Right lobe of liver (tissue), 6 donors: Measurements from ENCODE around the gene VSTM2B. TPM values are rescaled to one million over a fixed set of nuclear protein-coding genes. Genes with fewer than 3 reads are reported as not detected.

Source experiments
- ATAC-seq, 4 donors: fragments of 200-7000 bp; cut with Tn5 transposase; one replicate each; pipeline ENCODE4 v1.9.1; 2020; ENCODE audit warnings: mild to moderate bottlenecking in 4 of 4, moderate library complexity in 4 of 4
- DNase-seq, 3 donors: peaks; one replicate each; pipeline ENCODE4 v3.0.0-alpha.2; 2020
- H3K27ac ChIP-seq, 3 donors: fragments of 200-600 bp; one replicate each; pipeline ENCODE4 v1.8.0; 2022
- H3K27me3 ChIP-seq, 2 donors: fragments of 200-600 bp; one replicate each; pipeline ENCODE4 v1.8.0; 2022
- H3K36me3 ChIP-seq, 4 donors: fragments of 200-600 bp; sonication (generic) in 1 of 4; one replicate each; pipeline versions ENCODE4 v1.5.1 to v1.8.0; 2017 to 2022; ENCODE audit warnings: control low read depth in 1 of 4
- H3K4me1 ChIP-seq, 4 donors: fragments of 200-600 bp; sonication (generic) in 1 of 4; one replicate each; pipeline versions ENCODE4 v1.5.1 to v1.8.0; 2017 to 2022; ENCODE audit warnings: control low read depth in 1 of 4
- H3K4me3 ChIP-seq, 3 donors: fragments of 200-600 bp; one replicate each; pipeline ENCODE4 v1.8.0; 2022
- H3K9me3 ChIP-seq, 4 donors: fragments of 200-600 bp; sonication (generic) in 1 of 4; one replicate each; pipeline versions ENCODE4 v1.5.1 to v1.8.0; 2017 to 2022; ENCODE audit warnings: control low read depth in 1 of 4
- POLR2A ChIP-seq: fragments of 450-650 bp; IDR thresholded peaks from one replicate; pipeline ENCODE4 v1.6.1; 2017; ENCODE audit warnings: antibody characterized with exemption, mild to moderate bottlenecking
- WGBS: methylation state at CpG from one replicate; pipeline ENCODE4 v1.1.6; 2018; ENCODE audit warnings: low coverage, low lambda C conversion rate; ENCODE audit not compliant: insufficient coverage; ENCODE audit errors: missing lambda C conversion rate; 5-methylcytosine and 5-hydroxymethylcytosine counted together
- intact Hi-C, 2 donors: fragments of 100-400 bp; cut with DNase I; formaldehyde crosslinking; loops; one replicate each; pipeline versions ENCODE4 v1.11.2 to v1.14.1; 2022
- total RNA-seq, 6 experiments: library from RNA; depleted of rRNA in 2 of 6; stranded (reverse); fragments of >200 nt in 2 of 6; fragmentation: NEBNext Ultra II Directional in 3 of 6; extraction: Animal tissue kit (Norgen Biotek cat#: 25700) in 3 of 6; gene quantifications; one replicate each; pipeline versions ENCODE4 v1.1.0 to v1.2.4, GENCODE V29; 2016 to 2023
- TF ChIP-seq, protein P1 (sequence below), 4 donors: fragments of 200-600 bp in 3 of 4; fragments of 450-650 bp in 1 of 4; IDR thresholded peaks; one replicate each; pipeline versions ENCODE4 v1.5.1 to v1.8.0; 2016 to 2022; ENCODE audit warnings: antibody characterized with exemption in 4 of 4, mild to moderate bottlenecking in 2 of 4
- donor health status: DM: no; HTN: yes; CAD: no.
- donor health status: DM: no; HTN: no; CAD: no.
- donor health status: DM: no; HTN: no; CAD: no.
- donor health status: DM: no; HTN: yes; CAD: no.
- donor health status: DM: no; HTN: yes; CAD: no.

Gene VSTM2B
- total RNA-seq, 6 experiments from 2014 or later = not detected

DNA sequence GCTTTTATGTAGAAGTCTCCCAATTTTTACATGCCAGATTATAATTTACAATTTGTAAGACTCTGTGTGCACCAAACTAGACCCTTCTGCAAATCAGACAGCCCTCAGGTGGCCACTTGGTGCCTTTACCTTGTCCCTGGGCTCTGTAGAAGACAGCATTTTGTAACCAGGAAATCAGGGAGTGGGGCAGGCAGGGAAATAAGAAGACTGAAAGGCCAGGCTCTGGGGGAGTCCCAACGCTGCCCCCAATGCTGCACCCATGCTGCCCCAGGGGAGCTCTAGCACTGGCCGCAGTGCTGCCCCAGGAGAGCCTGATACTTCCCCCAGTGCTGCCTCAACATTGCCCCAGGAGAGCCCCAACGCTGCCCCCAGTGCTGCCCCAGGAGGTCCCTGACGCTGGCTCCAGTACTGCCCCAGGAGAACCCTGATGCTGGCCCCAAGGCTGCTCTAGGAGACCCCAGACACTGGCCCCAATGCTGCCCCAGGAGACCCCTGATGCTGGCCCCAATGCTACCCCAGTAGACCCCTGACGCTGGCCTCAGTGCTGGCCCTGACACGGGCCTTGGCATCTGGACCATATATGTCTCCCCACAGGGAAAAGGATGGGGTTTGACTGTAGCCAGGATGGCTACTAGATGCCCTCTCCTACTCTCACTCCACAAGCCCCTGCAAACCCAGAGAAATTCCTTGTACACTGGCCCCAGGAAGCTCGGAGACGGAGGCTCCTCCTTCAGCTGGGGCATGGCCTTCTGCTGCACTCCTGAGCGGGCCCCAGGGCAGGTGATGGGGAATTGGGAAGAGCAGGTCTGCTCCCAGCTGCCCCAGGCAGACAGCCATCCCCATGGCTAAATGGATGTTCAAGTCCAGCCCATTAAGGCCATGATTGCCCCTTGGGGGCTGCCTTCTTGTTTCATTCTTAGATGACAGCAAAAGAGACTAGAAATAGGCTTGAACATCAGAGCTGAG, 23.6 kb downstream of the VSTM2B start:
- ATAC-seq (no peak), DNase-seq (peak in 1 of 3 donors; percentile 27)
- Histone ChIP-seq H3K27me3 (no peaks in the 10 kb centered on the region), H3K4me1 (no peaks in the 10 kb centered on the region), H3K27ac (no peak overlapping the region), H3K36me3 (no peaks in the 10 kb centered on the region), H3K9me3 (no peaks in the 10 kb centered on the region), H3K4me3 (no peak overlapping the region)
- intact Hi-C loops = no loop called here
- TF ChIP-seq POLR2A = no peak
- TF ChIP-seq, protein P1, sequence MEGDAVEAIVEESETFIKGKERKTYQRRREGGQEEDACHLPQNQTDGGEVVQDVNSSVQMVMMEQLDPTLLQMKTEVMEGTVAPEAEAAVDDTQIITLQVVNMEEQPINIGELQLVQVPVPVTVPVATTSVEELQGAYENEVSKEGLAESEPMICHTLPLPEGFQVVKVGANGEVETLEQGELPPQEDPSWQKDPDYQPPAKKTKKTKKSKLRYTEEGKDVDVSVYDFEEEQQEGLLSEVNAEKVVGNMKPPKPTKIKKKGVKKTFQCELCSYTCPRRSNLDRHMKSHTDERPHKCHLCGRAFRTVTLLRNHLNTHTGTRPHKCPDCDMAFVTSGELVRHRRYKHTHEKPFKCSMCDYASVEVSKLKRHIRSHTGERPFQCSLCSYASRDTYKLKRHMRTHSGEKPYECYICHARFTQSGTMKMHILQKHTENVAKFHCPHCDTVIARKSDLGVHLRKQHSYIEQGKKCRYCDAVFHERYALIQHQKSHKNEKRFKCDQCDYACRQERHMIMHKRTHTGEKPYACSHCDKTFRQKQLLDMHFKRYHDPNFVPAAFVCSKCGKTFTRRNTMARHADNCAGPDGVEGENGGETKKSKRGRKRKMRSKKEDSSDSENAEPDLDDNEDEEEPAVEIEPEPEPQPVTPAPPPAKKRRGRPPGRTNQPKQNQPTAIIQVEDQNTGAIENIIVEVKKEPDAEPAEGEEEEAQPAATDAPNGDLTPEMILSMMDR (IDR thresholded peaks at IDR 0.05) = no peak
- no CpG with 5 or more reads among the region's 9 CpGs for WGBS

DNA sequence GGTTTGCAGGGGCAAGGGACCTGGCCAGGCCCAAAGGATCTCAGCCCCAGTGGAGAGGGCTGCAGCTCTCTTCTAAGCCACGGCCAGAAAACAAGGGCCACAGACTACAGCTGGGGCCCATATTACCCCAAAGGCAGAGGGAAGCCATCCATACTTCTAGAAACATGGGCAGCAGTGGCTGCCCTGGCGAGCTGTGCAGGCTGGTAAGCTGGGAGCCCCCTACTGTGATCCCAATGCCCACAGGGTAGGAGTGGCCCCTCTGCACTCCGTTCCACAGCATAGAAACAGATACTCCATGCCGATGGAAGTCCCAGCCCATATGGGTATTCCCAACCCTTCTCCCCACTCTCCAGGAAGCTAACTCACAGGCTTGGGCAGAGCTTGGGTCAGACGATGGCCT, 25.1 kb downstream of the VSTM2B start:
- no peak overlapping the region for H3K27ac ChIP-seq
- WGBS = 55% methylated on average over 2 of the region's 5 CpGs
- TF ChIP-seq, protein P1 (IDR thresholded peaks at IDR 0.05) = no peak
- TF ChIP-seq POLR2A = no peak
- no peaks in the 10 kb centered on the region for H3K4me1 ChIP-seq
- ATAC-seq = no peak
- H3K9me3 ChIP-seq = no peaks in the 10 kb centered on the region
- H3K36me3 ChIP-seq = no peaks in the 10 kb centered on the region
- DNase-seq = no peak
- intact Hi-C loops = no loop called here
- no peaks in the 10 kb centered on the region for H3K27me3 ChIP-seq
- no peak overlapping the region for H3K4me3 ChIP-seq

DNA sequence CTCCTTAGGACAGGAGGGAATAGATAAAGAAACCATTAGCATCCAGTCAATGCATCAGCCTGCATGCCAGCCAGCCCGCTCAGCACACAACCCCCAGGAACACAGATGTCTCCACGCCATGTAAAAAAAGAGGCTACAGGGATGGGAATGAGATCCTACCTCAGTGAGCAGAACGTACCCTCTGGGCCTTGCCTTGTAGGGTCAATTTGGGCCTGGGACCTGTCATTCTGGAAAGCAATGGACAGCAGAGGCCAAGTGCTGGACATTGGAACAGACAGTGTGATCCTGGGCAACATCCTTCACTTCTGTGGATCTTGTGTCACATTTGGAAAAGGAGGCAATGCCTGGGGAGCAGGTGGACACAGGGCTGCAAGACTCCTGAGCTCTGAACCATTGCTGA, 26.0 kb downstream of the VSTM2B start:
- H3K27me3 ChIP-seq = no peaks in the 10 kb centered on the region
- no peak overlapping the region for H3K27ac ChIP-seq
- no peaks in the 10 kb centered on the region for H3K4me1 ChIP-seq
- H3K36me3 ChIP-seq = no peaks in the 10 kb centered on the region
- WGBS = no CpG with 5 or more reads among the region's 3 CpGs
- no peak overlapping the region for H3K4me3 ChIP-seq
- no peaks in the 10 kb centered on the region for H3K9me3 ChIP-seq
- DNase-seq (no peak), ATAC-seq (no peak)
- intact Hi-C loops = no loop called here
- TF ChIP-seq, protein P1 (IDR thresholded peaks at IDR 0.05) = no peak
- no peak for TF ChIP-seq POLR2A

DNA sequence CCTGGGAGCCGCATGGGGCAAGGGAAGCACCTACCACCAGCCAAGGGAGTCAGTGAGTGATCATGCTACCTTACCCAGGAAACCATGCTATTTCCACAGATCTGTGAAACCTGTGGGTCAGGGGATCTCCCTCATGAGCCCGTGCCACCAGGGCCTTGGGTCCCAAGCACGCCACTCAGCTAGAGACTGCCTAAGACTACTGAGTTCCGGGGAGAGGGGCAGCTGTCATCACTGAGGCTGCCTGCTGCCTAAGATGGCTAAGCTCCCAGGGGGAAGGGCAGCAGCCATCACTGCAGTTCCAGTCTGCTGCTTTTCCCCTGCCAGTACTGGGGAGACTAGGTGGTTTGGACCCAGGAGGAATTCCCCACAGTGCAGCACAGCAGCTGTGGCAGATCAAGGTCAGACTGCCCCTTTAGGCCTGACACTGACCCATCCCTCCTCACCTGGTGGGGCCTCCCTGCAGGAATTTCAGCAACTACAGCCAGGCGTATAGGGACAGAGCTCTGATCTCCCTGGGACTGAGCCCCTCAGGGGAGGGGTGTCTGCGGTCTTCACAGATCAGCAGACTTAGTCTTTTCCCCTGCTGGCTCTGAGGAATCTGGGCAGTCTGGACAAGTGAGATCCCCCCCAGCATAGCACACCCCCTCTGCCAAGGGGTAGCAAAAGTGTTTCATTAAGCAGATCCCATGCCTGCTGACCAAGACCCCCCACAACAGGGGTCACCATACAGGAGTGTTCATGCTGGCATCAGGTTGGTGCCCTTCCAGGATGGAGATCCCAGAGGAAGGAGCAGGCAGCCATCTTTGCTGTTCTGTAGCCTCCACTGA, 26.9 kb downstream of the VSTM2B start:
- TF ChIP-seq POLR2A = no peak
- TF ChIP-seq, protein P1 (IDR thresholded peaks at IDR 0.05) = no peak
- no peak for DNase-seq
- WGBS = 60% methylated on average over 1 of the region's 6 CpGs
- Histone ChIP-seq H3K4me3 (no peak overlapping the region), H3K9me3 (no peaks in the 10 kb centered on the region), H3K36me3 (no peaks in the 10 kb centered on the region), H3K27ac (no peak overlapping the region), H3K4me1 (no peaks in the 10 kb centered on the region), H3K27me3 (no peaks in the 10 kb centered on the region)
- no peak for ATAC-seq
- intact Hi-C loops = no loop called here
